Hepatocyte (in vitro differentiated cells): ENCODE data around the gene CBLIF. TPM values are rescaled to one million over a fixed set of nuclear protein-coding genes. Genes with fewer than 3 reads are reported as not detected.
"Not testable (repeated sequence)": the region's sequence is repeated elsewhere in the genome, so short reads cannot be mapped to it uniquely, and the experiment has no call there.

Source experiments
- DNase-seq: peaks from one replicate; pipeline ENCODE4 v3.0.0-alpha.2; 2016; ENCODE audit warnings: low spot score
- H2AFZ ChIP-seq: fragments of 200-600 bp; sonication (generic); 2 replicates; pipeline ENCODE4 v1.6.0; 2016; ENCODE audit warnings: antibody characterized with exemption, mild to moderate bottlenecking
- H3K27ac ChIP-seq: fragments of 200-600 bp; sonication (generic); 2 replicates; pipeline ENCODE4 v1.5.1; 2016; ENCODE audit warnings: mild to moderate bottlenecking
- H3K27me3 ChIP-seq: fragments of 200-600 bp; sonication (generic); 2 replicates; pipeline ENCODE4 v1.6.1; 2016
- H3K36me3 ChIP-seq: fragments of 200-600 bp; sonication (generic); replicated peaks from 2 replicates; pipeline ENCODE4 v1.5.1; 2016; ENCODE audit warnings: low read depth; ENCODE audit not compliant: insufficient read depth
- H3K4me1 ChIP-seq: fragments of 200-600 bp; sonication (generic); 2 replicates; pipeline ENCODE4 v1.5.1; 2016; ENCODE audit warnings: mild to moderate bottlenecking, moderate library complexity; ENCODE audit not compliant: insufficient read depth
- H3K4me2 ChIP-seq: fragments of 200-600 bp; sonication (generic); 2 replicates; pipeline ENCODE4 v1.6.0; 2016
- H3K4me3 ChIP-seq: fragments of 200-600 bp; sonication (generic); 2 replicates; pipeline ENCODE4 v1.5.1; 2016; ENCODE audit warnings: mild to moderate bottlenecking
- H3K79me2 ChIP-seq: fragments of 200-600 bp; sonication (generic); 2 replicates; pipeline ENCODE4 v1.6.0; 2017; ENCODE audit warnings: mild to moderate bottlenecking
- H3K9me2 ChIP-seq: fragments of 200-600 bp; sonication (generic); replicated peaks from 2 replicates; pipeline ENCODE4 v1.6.0; 2017; ENCODE audit warnings: mild to moderate bottlenecking; ENCODE audit not compliant: insufficient read depth
- H3K9me3 ChIP-seq: fragments of 200-600 bp; sonication (generic); 2 replicates; pipeline ENCODE4 v1.5.1; 2016; ENCODE audit warnings: low read depth, mild to moderate bottlenecking
- H4K20me1 ChIP-seq: fragments of 200-600 bp; sonication (generic); 2 replicates; pipeline ENCODE4 v1.6.0; 2016; ENCODE audit warnings: mild to moderate bottlenecking; ENCODE audit not compliant: insufficient read depth, poor library complexity, severe bottlenecking
- CTCF ChIP-seq: fragments of 200-600 bp; sonication (generic); IDR thresholded peaks from 2 replicates; pipeline ENCODE4 v1.5.1; 2016; ENCODE audit warnings: antibody characterized with exemption, mild to moderate bottlenecking; ENCODE audit not compliant: poor library complexity
- EZH2 ChIP-seq: fragments of 200-600 bp; sonication (generic); IDR thresholded peaks from 2 replicates; pipeline ENCODE4 v1.6.1; 2016; ENCODE audit warnings: antibody characterized with exemption, mild to moderate bottlenecking, borderline replicate concordance
- EZH2phosphoT487 ChIP-seq: fragments of 200-600 bp; sonication (generic); IDR thresholded peaks from one replicate; pipeline ENCODE4 v1.6.1; 2018; ENCODE audit warnings: antibody characterized with exemption, mild to moderate bottlenecking, low read depth, moderate library complexity; ENCODE audit not compliant: unreplicated experiment, severe bottlenecking
- WGBS: methylation state at CpG from one replicate; pipeline ENCODE4 v1.1.6; 2016; ENCODE audit warnings: low lambda C conversion rate; ENCODE audit errors: missing lambda C conversion rate; 5-methylcytosine and 5-hydroxymethylcytosine counted together
- polyA plus RNA-seq: library from polyadenylated mRNA; unstranded; fragments of >200 nt; fragmentation: Nextera tagmentation; extraction: Ambion mirVana; gene quantifications from 2 replicates; pipeline ENCODE4 v1.2.1, GENCODE V29; 2016
- total RNA-seq: library from RNA; depleted of rRNA; stranded (reverse); fragments of >200 nt; gene quantifications from 2 replicates; pipeline ENCODE4 v1.2.3, GENCODE V29; 2014

CBLIF gene
- total and polyA plus RNA-seq, 2 experiments from 2014 or later: 45.2 to 60.8 TPM

GRCh38 chr11:59787255-59787588, 58.1 kb downstream of the CBLIF start:
- no peak overlapping the region for H3K4me3 ChIP-seq
- peaks cover 19% of the 10 kb centered on the region for H3K4me1 ChIP-seq
- DNase-seq: no peak
- TF ChIP-seq EZH2phosphoT487 (no peak), EZH2 (no peak), CTCF (no peak)
- H3K36me3 ChIP-seq: no peaks in the 10 kb centered on the region
- no peaks in the 10 kb centered on the region for H4K20me1 ChIP-seq
- H3K27me3 ChIP-seq: no peaks in the 10 kb centered on the region
- no peaks in the 10 kb centered on the region for H3K9me2 ChIP-seq
- H3K27ac ChIP-seq: peak overlapping the region; percentile 89
- H3K9me3 ChIP-seq: no peaks in the 10 kb centered on the region
- no peak overlapping the region for H2AFZ ChIP-seq
- H3K4me2 ChIP-seq: peak overlapping the region; percentile 44
- peaks cover 78% of the 10 kb centered on the region for H3K79me2 ChIP-seq
- 78% methylated on average over 4 of the region's 4 CpGs for WGBS

GRCh38 chr11:59785818-59786217, 59.5 kb downstream of the CBLIF start:
- no peak for DNase-seq
- WGBS: 91% methylated on average over 4 of the region's 4 CpGs
- Histone ChIP-seq H2AFZ (no peak overlapping the region), H3K4me3 (no peak overlapping the region), H3K79me2 (peaks cover 79% of the 10 kb centered on the region), H3K4me2 (no peak overlapping the region), H3K4me1 (peaks cover 19% of the 10 kb centered on the region), H3K27ac (peak overlapping the region; percentile 91), H4K20me1 (no peaks in the 10 kb centered on the region), H3K9me3 (no peaks in the 10 kb centered on the region), H3K36me3 (no peaks in the 10 kb centered on the region), H3K9me2 (no peaks in the 10 kb centered on the region), H3K27me3 (no peaks in the 10 kb centered on the region)
- TF ChIP-seq CTCF: no peak
- no peak for TF ChIP-seq EZH2
- TF ChIP-seq EZH2phosphoT487: no peak

GRCh38 chr11:59784441-59784840, 60.9 kb downstream of the CBLIF start:
- H3K9me2 ChIP-seq, H4K20me1 ChIP-seq, H3K4me3 ChIP-seq, H3K27me3 ChIP-seq, H3K4me2 ChIP-seq, H2AFZ ChIP-seq, H3K9me3 ChIP-seq, DNase-seq, H3K36me3 ChIP-seq: not testable (repeated sequence)
- peak overlapping the region; percentile 91 for H3K27ac ChIP-seq
- H3K79me2 ChIP-seq: peaks cover 80% of the 10 kb centered on the region
- WGBS: 94% methylated on average over 5 of the region's 5 CpGs
- H3K4me1 ChIP-seq: peaks cover 19% of the 10 kb centered on the region

- peaks cover 25% of the 10 kb centered on the region for H3K4me1 ChIP-seq
- H3K79me2 ChIP-seq: peaks cover 79% of the 10 kb centered on the region
- no peaks in the 10 kb centered on the region for H3K27me3 ChIP-seq
- H3K4me2 ChIP-seq: no peak overlapping the region
- WGBS: 97% methylated on average over 4 of the region's 4 CpGs
- DNase-seq: no peak
- no peaks in the 10 kb centered on the region for H3K9me3 ChIP-seq
- H2AFZ ChIP-seq: no peak overlapping the region
- no peaks in the 10 kb centered on the region for H4K20me1 ChIP-seq
- no peaks in the 10 kb centered on the region for H3K36me3 ChIP-seq
- no peak overlapping the region for H3K4me3 ChIP-seq
- H3K9me2 ChIP-seq: no peaks in the 10 kb centered on the region
- H3K27ac ChIP-seq: no peak overlapping the region
- TF ChIP-seq CTCF (no peak), EZH2phosphoT487 (no peak), EZH2 (no peak)
Observed at GRCh38 chr11:59783632-59784090, 61.6 kb downstream of the CBLIF start.
